Adrenal gland (tissue), 5 donors: Measurements from ENCODE around the gene GPSM3.

Source experiments
- POLR2A ChIP-seq, 2 donors: fragments of 450-650 bp; IDR thresholded peaks; one replicate each; pipeline ENCODE4 v1.6.1; 2017; ENCODE audit warnings: antibody characterized with exemption in 2 of 2, mild to moderate bottlenecking in 2 of 2, moderate library complexity in 1 of 2
- TF ChIP-seq, protein P1 (sequence below), 6 experiments: fragments of 450-650 bp in 4 of 6; fragments of 200-600 bp in 2 of 6; sonication (generic) in 1 of 6; IDR thresholded peaks; 1 replicate in 5 of 6; 2 replicates in 1 of 6; pipeline versions ENCODE4 v1.5.1 to v1.8.0; 2016 to 2021; ENCODE audit warnings: antibody characterized with exemption in 6 of 6, mild to moderate bottlenecking in 2 of 6, moderate library complexity in 1 of 6
- donor health status: DM: no; HTN: no; CAD: no.

- TF ChIP-seq, protein P1, sequence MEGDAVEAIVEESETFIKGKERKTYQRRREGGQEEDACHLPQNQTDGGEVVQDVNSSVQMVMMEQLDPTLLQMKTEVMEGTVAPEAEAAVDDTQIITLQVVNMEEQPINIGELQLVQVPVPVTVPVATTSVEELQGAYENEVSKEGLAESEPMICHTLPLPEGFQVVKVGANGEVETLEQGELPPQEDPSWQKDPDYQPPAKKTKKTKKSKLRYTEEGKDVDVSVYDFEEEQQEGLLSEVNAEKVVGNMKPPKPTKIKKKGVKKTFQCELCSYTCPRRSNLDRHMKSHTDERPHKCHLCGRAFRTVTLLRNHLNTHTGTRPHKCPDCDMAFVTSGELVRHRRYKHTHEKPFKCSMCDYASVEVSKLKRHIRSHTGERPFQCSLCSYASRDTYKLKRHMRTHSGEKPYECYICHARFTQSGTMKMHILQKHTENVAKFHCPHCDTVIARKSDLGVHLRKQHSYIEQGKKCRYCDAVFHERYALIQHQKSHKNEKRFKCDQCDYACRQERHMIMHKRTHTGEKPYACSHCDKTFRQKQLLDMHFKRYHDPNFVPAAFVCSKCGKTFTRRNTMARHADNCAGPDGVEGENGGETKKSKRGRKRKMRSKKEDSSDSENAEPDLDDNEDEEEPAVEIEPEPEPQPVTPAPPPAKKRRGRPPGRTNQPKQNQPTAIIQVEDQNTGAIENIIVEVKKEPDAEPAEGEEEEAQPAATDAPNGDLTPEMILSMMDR (IDR thresholded peaks at IDR 0.05), result no peak
- TF ChIP-seq POLR2A (IDR thresholded peaks at IDR 0.05), result no peak
Observed at GRCh38 chr6:32216998-32217397, 24.6 kb upstream of the GPSM3 start.
